ENCODE results near the gene STUB1. TPM values are rescaled to one million over a fixed set of nuclear protein-coding genes. Genes with fewer than 3 reads are reported as not detected.
A peak's percentile ranks its signal among the peaks of the same experiment; 100 is the strongest.

Gene STUB1
- polyA plus RNA-seq, 2 of the 4 experiments (the other 2 are of a cell fraction) = 60.6 to 93.5 TPM

DNA sequence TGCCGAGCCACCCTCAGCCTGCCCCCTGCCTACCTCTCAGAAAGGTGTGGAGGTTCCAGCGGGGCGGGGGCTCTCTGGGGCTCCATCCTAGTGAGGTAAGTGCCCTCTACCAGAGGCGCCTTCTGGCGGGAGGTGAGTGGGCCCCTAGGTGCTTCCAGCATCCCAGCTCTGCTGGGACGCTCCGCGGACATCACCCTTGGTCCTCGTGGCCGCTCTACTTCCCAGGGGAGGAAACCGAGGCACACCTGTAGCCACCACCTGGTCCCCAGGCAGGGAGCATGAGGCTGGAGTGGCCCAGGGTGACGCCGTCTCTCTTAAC is 37.2 kb upstream of the STUB1 start:
- no peak for TF ChIP-seq RAD21 (conservative IDR thresholded peaks at IDR 0.05 in 1 of 2, IDR thresholded peaks at IDR 0.05 in 1 of 2)
- POLR2A ChIA-PET = no interaction called here
- peaks cover 46% of the 10 kb centered on the region for H3K4me1 ChIP-seq
- H3K4me2 ChIP-seq = peak overlapping the region; percentile 86
- CTCF ChIA-PET = interaction anchor here (0.6 to 2.0 kb wide), 5 partner anchors 14 to 95 kb away, joined by 3 to 10 read pairs (median 3); partner anchors contain the start of gene RAB40C
- ATAC-seq (no peak), FAIRE-seq (no peak), DNase-seq (ENCODE audit: low read depth in 1 of 2, low spot score in 1 of 2) (no peak)
- 91% methylated on average over 11 of the region's 13 CpGs for WGBS (ENCODE audit: missing lambda C conversion rate)
- no peaks in the 10 kb centered on the region for H3K9me3 ChIP-seq
- H3K4me3 ChIP-seq = peak overlapping the region; percentile 54; the same call in 2 of the 3 replicates
- peak overlapping the region; percentile 64 to 94; a peak in 5 of 6 replicates for H3K27ac ChIP-seq

DNA sequence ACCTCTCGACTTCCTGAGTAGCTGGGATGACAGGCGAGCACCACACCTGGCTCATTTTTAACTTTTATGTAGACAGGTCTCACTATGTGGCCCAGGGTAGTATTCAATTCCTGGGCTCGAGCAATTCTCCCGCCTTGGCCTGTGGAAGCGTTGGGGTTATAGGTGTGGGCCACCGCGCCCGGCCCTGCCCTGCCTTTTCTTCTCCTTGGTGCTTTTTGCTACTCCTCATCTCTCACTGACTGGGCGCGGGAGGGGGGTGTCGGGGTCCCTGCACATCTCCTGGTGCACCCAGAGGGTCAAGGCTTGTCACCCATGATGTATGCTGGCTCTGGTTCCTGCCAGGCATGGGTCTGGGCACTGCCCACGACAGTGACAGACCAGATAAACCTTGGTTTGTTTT is 35.7 kb upstream of the STUB1 start:
- FAIRE-seq = no peak
- 0 out of 3 replicates have a peak overlapping the region, but pooled peaks have one; percentile 43 for H3K4me2 ChIP-seq
- WGBS (ENCODE audit: missing lambda C conversion rate) = 95% methylated on average over 12 of the region's 12 CpGs
- H3K9me3 ChIP-seq = no peaks in the 10 kb centered on the region
- H3K4me1 ChIP-seq = peaks cover 50% of the 10 kb centered on the region
- ChIA-PET CTCF (no interaction called here), POLR2A (interaction anchor here (1.5 kb wide), 1 partner anchor 8 kb away, joined by 3 read pairs; the partner anchor contains the start of gene METTL26)
- H3K4me3 ChIP-seq = no peak overlapping the region
- peak overlapping the region in 1 of 2 experiments; percentile 39; a peak in 2 of 6 replicates for H3K27ac ChIP-seq
- ATAC-seq = no peak
- TF ChIP-seq ZSCAN20 (CRISPR knock-in tag; IDR thresholded peaks at IDR 0.05) (no peak), ESRRA (IDR thresholded peaks at IDR 0.05; ENCODE audit: borderline replicate concordance, low read length) (no peak), ZNF302 (CRISPR knock-in tag; IDR thresholded peaks at IDR 0.05) (no peak), RAD21 (conservative IDR thresholded peaks at IDR 0.05 in 1 of 2, IDR thresholded peaks at IDR 0.05 in 1 of 2) (no peak), JUN (IDR thresholded peaks at IDR 0.05) (no peak), EHF (CRISPR knock-in tag; IDR thresholded peaks at IDR 0.05) (no peak), FOSB (CRISPR knock-in tag; IDR thresholded peaks at IDR 0.05) (no peak), KDM1A (IDR thresholded peaks at IDR 0.05; ENCODE audit: low read depth) (no peak), POLR2AphosphoS2 (conservative IDR thresholded peaks at IDR 0.05; ENCODE audit: low read length) (no peak), GATA3 (IDR thresholded peaks at IDR 0.05; ENCODE audit: borderline replicate concordance) (no peak), RFX5 (IDR thresholded peaks at IDR 0.05) (no peak), SMC3 (IDR thresholded peaks at IDR 0.05) (no peak), FOXS1 (CRISPR knock-in tag; IDR thresholded peaks at IDR 0.05) (no peak), CHD4 (IDR thresholded peaks at IDR 0.05; ENCODE audit: borderline replicate concordance) (no peak), CBX8 (IDR thresholded peaks at IDR 0.05) (no peak), MAZ (IDR thresholded peaks at IDR 0.05; ENCODE audit: borderline replicate concordance, low read depth, low read length) (no peak)
- TF ChIP-seq, protein P1, sequence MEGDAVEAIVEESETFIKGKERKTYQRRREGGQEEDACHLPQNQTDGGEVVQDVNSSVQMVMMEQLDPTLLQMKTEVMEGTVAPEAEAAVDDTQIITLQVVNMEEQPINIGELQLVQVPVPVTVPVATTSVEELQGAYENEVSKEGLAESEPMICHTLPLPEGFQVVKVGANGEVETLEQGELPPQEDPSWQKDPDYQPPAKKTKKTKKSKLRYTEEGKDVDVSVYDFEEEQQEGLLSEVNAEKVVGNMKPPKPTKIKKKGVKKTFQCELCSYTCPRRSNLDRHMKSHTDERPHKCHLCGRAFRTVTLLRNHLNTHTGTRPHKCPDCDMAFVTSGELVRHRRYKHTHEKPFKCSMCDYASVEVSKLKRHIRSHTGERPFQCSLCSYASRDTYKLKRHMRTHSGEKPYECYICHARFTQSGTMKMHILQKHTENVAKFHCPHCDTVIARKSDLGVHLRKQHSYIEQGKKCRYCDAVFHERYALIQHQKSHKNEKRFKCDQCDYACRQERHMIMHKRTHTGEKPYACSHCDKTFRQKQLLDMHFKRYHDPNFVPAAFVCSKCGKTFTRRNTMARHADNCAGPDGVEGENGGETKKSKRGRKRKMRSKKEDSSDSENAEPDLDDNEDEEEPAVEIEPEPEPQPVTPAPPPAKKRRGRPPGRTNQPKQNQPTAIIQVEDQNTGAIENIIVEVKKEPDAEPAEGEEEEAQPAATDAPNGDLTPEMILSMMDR (IDR thresholded peaks at IDR 0.05) = no peak
- TF ChIP-seq, protein P2, sequence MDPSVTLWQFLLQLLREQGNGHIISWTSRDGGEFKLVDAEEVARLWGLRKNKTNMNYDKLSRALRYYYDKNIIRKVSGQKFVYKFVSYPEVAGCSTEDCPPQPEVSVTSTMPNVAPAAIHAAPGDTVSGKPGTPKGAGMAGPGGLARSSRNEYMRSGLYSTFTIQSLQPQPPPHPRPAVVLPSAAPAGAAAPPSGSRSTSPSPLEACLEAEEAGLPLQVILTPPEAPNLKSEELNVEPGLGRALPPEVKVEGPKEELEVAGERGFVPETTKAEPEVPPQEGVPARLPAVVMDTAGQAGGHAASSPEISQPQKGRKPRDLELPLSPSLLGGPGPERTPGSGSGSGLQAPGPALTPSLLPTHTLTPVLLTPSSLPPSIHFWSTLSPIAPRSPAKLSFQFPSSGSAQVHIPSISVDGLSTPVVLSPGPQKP (IDR thresholded peaks at IDR 0.05; ENCODE audit: low read depth, low read length) = no peak
- DNase-seq (ENCODE audit: low read depth in 1 of 2, low spot score in 1 of 2) = no peak

DNA sequence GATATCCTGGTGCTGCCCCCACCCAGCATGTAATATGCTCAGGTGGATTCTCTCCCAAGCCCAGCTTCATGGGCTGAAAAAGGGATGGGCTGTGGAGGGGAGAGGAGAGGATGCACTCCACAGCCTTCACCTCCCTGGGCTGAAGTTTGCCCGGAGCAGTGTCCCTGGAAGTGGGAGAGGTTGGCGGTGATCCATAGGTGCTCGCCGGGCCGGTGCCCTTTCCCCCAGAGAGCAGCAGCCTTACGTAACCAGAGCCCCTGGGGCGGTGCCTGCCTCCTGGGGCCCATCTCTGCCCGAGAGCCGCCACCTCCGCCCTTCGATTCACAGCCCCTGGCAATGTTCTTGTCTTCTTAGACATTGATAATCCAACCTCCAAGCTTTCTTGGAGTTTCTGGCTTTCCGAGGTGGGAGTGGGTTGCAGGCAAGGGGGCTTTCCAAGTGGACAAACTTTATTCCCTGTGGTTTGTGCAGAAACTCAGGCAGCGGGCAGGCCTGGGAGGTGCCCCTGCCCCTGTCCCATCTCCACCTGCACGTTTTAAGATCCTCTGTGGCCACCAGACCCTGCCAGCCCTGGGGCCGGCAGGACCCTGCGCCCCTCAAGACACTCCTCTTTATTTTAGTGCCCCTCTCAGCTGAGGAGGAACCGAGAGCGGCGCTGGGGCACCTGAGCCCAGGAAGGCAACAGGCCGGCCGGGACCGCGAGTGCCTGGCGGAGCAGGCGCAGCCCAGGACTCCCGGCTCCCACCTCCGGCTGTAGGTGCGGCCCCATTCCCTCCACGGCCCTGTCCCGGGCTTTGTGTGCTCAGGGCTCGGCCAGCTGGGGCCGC is 34.1 kb upstream of the STUB1 start:
- Histone ChIP-seq H3K27ac (peak overlapping the region in 1 of 2 experiments; percentile 46; a peak in 3 of 6 replicates), H3K9me3 (no peaks in the 10 kb centered on the region), H3K4me2 (peak overlapping the region; percentile 43), H3K4me3 (no peak overlapping the region), H3K4me1 (peaks cover 54% of the 10 kb centered on the region)
- no peak for DNase-seq (ENCODE audit: low read depth in 1 of 2, low spot score in 1 of 2)
- WGBS (ENCODE audit: missing lambda C conversion rate) = 71% methylated on average over 32 of the region's 32 CpGs
- no peak for FAIRE-seq
- TF ChIP-seq TFCP2L1 (CRISPR knock-in tag; IDR thresholded peaks at IDR 0.05) = 0 out of 2 replicates have a peak, but pooled peaks have one; percentile 23
- TF ChIP-seq JUN (IDR thresholded peaks at IDR 0.05) = 0 out of 5 replicates have a peak, but pooled peaks of 1 of the 2 experiments have one; percentile 14
- TF ChIP-seq CEBPB (IDR thresholded peaks at IDR 0.05) = peak in 1 of 2 experiments; percentile 62; a peak in 2 of 4 replicates
- TF ChIP-seq ZC3H11A (IDR thresholded peaks at IDR 0.05) = no peak
- TF ChIP-seq, protein P3, sequence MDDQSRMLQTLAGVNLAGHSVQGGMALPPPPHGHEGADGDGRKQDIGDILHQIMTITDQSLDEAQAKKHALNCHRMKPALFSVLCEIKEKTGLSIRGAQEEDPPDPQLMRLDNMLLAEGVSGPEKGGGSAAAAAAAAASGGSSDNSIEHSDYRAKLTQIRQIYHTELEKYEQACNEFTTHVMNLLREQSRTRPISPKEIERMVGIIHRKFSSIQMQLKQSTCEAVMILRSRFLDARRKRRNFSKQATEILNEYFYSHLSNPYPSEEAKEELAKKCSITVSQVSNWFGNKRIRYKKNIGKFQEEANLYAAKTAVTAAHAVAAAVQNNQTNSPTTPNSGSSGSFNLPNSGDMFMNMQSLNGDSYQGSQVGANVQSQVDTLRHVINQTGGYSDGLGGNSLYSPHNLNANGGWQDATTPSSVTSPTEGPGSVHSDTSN (IDR thresholded peaks at IDR 0.05) = peak; percentile 35; the same call in 1 of the 2 replicates
- ChIA-PET POLR2A (interaction anchor here (1.5 kb wide), 1 partner anchor 10 kb away, joined by 3 read pairs; the partner anchor contains the start of gene METTL26), CTCF (interaction anchor here (1.4 kb wide), 2 partner anchors 13 to 15 kb away, joined by 5 read pairs; no protein-coding TSS in a partner anchor)
- no peak for ATAC-seq
